HL-60 (cell line): ENCODE measurements around the gene MFF.

Source experiments
- DNase-seq, 2 experiments: peaks; one replicate each; pipeline ENCODE4 v3.0.0-alpha.2; 2010 to 2020; ENCODE audit warnings: low read depth in 1 of 2, low spot score in 1 of 2
- H3K27ac ChIP-seq: fragments of 250-450 bp; sonication (Bioruptor Pico); replicated peaks from 2 replicates; pipeline ENCODE4 v1.5.1; 2020; ENCODE audit warnings: mild to moderate bottlenecking, moderate library complexity
- H3K27me3 ChIP-seq: fragments of 250-450 bp; sonication (Bioruptor Pico); 2 replicates; pipeline ENCODE4 v1.5.1; 2021; ENCODE audit warnings: mild to moderate bottlenecking, moderate library complexity; ENCODE audit not compliant: insufficient read depth, poor library complexity, severe bottlenecking
- H3K4me3 ChIP-seq: replicated peaks from 2 replicates; pipeline ENCODE4 v1.5.1; 2011; ENCODE audit warnings: mild to moderate bottlenecking, control low read depth, low read length; ENCODE audit not compliant: insufficient read depth
- GABPA ChIP-seq: IDR thresholded peaks from 2 replicates; pipeline ENCODE4 v1.6.1; 2012; ENCODE audit warnings: low read depth
- POLR2AphosphoS5 ChIP-seq: IDR thresholded peaks from 2 replicates; pipeline ENCODE4 v1.6.1; 2012; ENCODE audit warnings: low read depth
- SPI1 ChIP-seq: IDR thresholded peaks from 2 replicates; pipeline ENCODE4 v1.6.1; 2012; ENCODE audit warnings: low read depth, mild to moderate bottlenecking, borderline replicate concordance
- TF ChIP-seq, protein P1 (sequence below): IDR thresholded peaks from one replicate; pipeline ENCODE4 v1.5.1; 2011; ENCODE audit warnings: low read length, control low read depth, inconsistent platforms; ENCODE audit not compliant: insufficient read depth
- TF ChIP-seq, protein P2 (sequence below): IDR thresholded peaks from 2 replicates; pipeline ENCODE4 v1.6.1; 2012; ENCODE audit warnings: low read depth; ENCODE audit not compliant: insufficient replicate concordance

The MFF gene

DNA sequence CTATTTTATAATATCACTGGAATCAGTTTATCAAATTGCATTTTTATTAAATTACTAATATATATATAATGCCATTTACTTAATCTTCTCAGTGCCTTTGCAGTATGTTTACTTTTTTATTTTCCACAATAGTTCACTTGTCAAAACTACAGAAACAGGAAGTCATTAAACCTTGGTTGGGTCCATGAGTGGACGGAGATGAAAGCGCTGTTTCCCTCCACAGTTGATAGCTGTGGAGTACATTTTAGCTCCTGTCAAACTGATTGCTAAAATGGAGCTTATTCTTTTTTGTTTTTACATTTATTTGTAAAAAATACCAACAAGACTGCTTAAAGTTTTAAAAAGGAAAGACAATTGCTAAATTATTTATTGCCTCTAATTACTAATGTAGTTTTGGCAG is 19.2 kb downstream of the MFF start:
- TF ChIP-seq SPI1 (0 out of 2 replicates have a peak, but pooled peaks have one; percentile 23), POLR2AphosphoS5 (no peak), GABPA (no peak)
- TF ChIP-seq, protein P1, sequence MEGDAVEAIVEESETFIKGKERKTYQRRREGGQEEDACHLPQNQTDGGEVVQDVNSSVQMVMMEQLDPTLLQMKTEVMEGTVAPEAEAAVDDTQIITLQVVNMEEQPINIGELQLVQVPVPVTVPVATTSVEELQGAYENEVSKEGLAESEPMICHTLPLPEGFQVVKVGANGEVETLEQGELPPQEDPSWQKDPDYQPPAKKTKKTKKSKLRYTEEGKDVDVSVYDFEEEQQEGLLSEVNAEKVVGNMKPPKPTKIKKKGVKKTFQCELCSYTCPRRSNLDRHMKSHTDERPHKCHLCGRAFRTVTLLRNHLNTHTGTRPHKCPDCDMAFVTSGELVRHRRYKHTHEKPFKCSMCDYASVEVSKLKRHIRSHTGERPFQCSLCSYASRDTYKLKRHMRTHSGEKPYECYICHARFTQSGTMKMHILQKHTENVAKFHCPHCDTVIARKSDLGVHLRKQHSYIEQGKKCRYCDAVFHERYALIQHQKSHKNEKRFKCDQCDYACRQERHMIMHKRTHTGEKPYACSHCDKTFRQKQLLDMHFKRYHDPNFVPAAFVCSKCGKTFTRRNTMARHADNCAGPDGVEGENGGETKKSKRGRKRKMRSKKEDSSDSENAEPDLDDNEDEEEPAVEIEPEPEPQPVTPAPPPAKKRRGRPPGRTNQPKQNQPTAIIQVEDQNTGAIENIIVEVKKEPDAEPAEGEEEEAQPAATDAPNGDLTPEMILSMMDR, result no peak
- TF ChIP-seq, protein P2, sequence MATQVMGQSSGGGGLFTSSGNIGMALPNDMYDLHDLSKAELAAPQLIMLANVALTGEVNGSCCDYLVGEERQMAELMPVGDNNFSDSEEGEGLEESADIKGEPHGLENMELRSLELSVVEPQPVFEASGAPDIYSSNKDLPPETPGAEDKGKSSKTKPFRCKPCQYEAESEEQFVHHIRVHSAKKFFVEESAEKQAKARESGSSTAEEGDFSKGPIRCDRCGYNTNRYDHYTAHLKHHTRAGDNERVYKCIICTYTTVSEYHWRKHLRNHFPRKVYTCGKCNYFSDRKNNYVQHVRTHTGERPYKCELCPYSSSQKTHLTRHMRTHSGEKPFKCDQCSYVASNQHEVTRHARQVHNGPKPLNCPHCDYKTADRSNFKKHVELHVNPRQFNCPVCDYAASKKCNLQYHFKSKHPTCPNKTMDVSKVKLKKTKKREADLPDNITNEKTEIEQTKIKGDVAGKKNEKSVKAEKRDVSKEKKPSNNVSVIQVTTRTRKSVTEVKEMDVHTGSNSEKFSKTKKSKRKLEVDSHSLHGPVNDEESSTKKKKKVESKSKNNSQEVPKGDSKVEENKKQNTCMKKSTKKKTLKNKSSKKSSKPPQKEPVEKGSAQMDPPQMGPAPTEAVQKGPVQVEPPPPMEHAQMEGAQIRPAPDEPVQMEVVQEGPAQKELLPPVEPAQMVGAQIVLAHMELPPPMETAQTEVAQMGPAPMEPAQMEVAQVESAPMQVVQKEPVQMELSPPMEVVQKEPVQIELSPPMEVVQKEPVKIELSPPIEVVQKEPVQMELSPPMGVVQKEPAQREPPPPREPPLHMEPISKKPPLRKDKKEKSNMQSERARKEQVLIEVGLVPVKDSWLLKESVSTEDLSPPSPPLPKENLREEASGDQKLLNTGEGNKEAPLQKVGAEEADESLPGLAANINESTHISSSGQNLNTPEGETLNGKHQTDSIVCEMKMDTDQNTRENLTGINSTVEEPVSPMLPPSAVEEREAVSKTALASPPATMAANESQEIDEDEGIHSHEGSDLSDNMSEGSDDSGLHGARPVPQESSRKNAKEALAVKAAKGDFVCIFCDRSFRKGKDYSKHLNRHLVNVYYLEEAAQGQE, result no peak
- DNase-seq, result no peak
- Histone ChIP-seq H3K27ac (no peak overlapping the region), H3K27me3 (no peaks in the 10 kb centered on the region), H3K4me3 (no peak overlapping the region)

DNA sequence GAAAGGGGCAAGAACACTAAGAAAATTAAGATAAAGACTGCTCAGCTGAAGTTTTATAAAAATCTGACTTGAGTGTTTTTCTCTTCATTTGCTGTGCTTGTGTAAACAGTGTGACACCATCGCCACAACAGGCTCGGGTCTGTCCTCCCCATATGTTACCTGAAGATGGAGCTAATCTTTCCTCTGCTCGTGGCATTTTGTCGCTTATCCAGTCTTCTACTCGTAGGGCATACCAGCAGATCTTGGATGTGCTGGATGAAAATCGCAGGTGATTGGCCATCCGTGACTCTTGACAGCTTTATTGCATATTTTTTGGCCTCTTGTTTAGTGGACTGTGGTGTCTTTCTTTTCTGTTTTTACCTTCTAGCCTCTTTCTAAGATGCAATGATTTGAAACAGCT is 22.1 kb downstream of the MFF start:
- TF ChIP-seq SPI1 (no peak), GABPA (no peak), POLR2AphosphoS5 (no peak)
- TF ChIP-seq, protein P2, result no peak
- TF ChIP-seq, protein P1, result no peak
- Histone ChIP-seq H3K27ac (no peak overlapping the region), H3K4me3 (no peak overlapping the region), H3K27me3 (no peaks in the 10 kb centered on the region)
- no peak for DNase-seq

DNA sequence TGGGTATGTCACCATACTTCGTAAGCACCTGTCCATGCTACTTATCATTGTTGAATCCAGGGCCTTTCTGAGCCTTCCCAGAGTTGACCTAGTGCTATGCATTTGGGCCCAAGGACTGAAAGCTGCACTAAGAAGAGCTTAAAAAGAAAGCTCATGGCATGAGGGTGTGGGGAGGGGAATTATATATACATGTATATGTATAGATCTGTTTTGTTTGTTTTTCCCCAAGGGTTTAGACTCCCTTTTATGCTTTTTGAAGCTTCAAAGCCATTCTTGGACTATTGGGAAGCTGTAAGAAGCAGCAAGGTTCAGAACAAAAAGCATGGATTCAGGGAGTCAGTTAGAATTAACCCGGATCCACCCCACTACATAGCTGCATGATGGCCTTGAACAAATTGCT is 23.3 kb downstream of the MFF start:
- TF ChIP-seq SPI1 (no peak), POLR2AphosphoS5 (no peak), GABPA (no peak)
- TF ChIP-seq, protein P2, result no peak
- TF ChIP-seq, protein P1, result no peak
- H3K4me3 ChIP-seq, result no peak overlapping the region
- no peaks in the 10 kb centered on the region for H3K27me3 ChIP-seq
- H3K27ac ChIP-seq, result no peak overlapping the region
- no peak for DNase-seq
